ENCODE measurements around the gene RBM24. TPM values are rescaled to one million over a fixed set of nuclear protein-coding genes. Genes with fewer than 3 reads are reported as not detected.
A peak's percentile ranks its signal among the peaks of the same experiment; 100 is the strongest.

The RBM24 gene
- total and polyA plus RNA-seq, 4 donors: 1.5 to 7.9 (median 4.3) TPM

- intact Hi-C loops (cut with DNase I): no loop called here
- no peak overlapping the region for H3K4me3 ChIP-seq (ENCODE audit: low read length in 2 of 2)
Observed at GRCh38 chr6:17265570-17265969, 15.6 kb upstream of the RBM24 start.

GRCh38 chr6:17267566-17267965 lies 13.6 kb upstream of the RBM24 start:
- no peak for ATAC-seq (ENCODE audit: low FRiP score)
- intact Hi-C loops (cut with DNase I): no loop called here
- no peak overlapping the region for H3K4me3 ChIP-seq (ENCODE audit: low read length in 2 of 2)
- H3K9me3 ChIP-seq (ENCODE audit: control insufficient read depth, low read length): no peaks in the 10 kb centered on the region
- H3K27me3 ChIP-seq (ENCODE audit: control insufficient read depth in 1 of 2, insufficient read depth in 2 of 2, low read length in 1 of 2): no peaks in the 10 kb centered on the region
- no peaks in the 10 kb centered on the region for H3K36me3 ChIP-seq (ENCODE audit: control insufficient read depth in 1 of 2, insufficient read depth in 2 of 2, low read length in 1 of 2)
- H3K4me1 ChIP-seq (ENCODE audit: control insufficient read depth in 1 of 2, insufficient read depth in 2 of 2, low read length in 2 of 2): peaks cover 0 to 9% of the 10 kb centered on the region in 2 donors
- no peak overlapping the region for H3K27ac ChIP-seq (ENCODE audit: low read depth in 1 of 2, low read length in 2 of 2)
- no peak for DNase-seq
- 87 to 91% methylated on average over 3 of the region's 3 CpGs for WGBS, 2 donors

More at GRCh38 chr6:17265570-17265969, 15.6 kb upstream of the RBM24 start:
- Histone ChIP-seq H3K9me3 (ENCODE audit: control insufficient read depth, low read length) (no peaks in the 10 kb centered on the region), H3K27ac (ENCODE audit: low read depth in 1 of 2, low read length in 2 of 2) (no peak overlapping the region), H3K27me3 (ENCODE audit: control insufficient read depth in 1 of 2, insufficient read depth in 2 of 2, low read length in 1 of 2) (no peaks in the 10 kb centered on the region), H3K4me1 (ENCODE audit: control insufficient read depth in 1 of 2, insufficient read depth in 2 of 2, low read length in 2 of 2) (peaks cover 0 to 9% of the 10 kb centered on the region in 2 donors), H3K36me3 (ENCODE audit: control insufficient read depth in 1 of 2, insufficient read depth in 2 of 2, low read length in 1 of 2) (no peaks in the 10 kb centered on the region)
- no peak for DNase-seq
- no peak for ATAC-seq (ENCODE audit: low FRiP score)

- DNase-seq: no peak
- no peak overlapping the region for H3K4me3 ChIP-seq (ENCODE audit: low read length in 2 of 2)
- WGBS, 2 donors: 75 to 77% methylated on average over 6 of the region's 6 CpGs
- intact Hi-C loops (cut with DNase I): no loop called here
- no peaks in the 10 kb centered on the region for H3K27me3 ChIP-seq (ENCODE audit: control insufficient read depth in 1 of 2, insufficient read depth in 2 of 2, low read length in 1 of 2)
- no peaks in the 10 kb centered on the region for H3K36me3 ChIP-seq (ENCODE audit: control insufficient read depth in 1 of 2, insufficient read depth in 2 of 2, low read length in 1 of 2)
- peaks cover 0 to 9% of the 10 kb centered on the region in 2 donors for H3K4me1 ChIP-seq (ENCODE audit: control insufficient read depth in 1 of 2, insufficient read depth in 2 of 2, low read length in 2 of 2)
- H3K27ac ChIP-seq (ENCODE audit: low read depth in 1 of 2, low read length in 2 of 2): no peak overlapping the region
- ATAC-seq (ENCODE audit: low FRiP score): no peak
- no peaks in the 10 kb centered on the region for H3K9me3 ChIP-seq (ENCODE audit: control insufficient read depth, low read length)
Observed at GRCh38 chr6:17268114-17268513, 13.0 kb upstream of the RBM24 start.

- WGBS, 2 donors: 48 to 49% methylated on average over 3 of the region's 3 CpGs
- H3K9me3 ChIP-seq (ENCODE audit: control insufficient read depth, low read length): no peaks in the 10 kb centered on the region
- DNase-seq (no peak), ATAC-seq (ENCODE audit: low FRiP score) (no peak)
- H3K36me3 ChIP-seq (ENCODE audit: control insufficient read depth in 1 of 2, insufficient read depth in 2 of 2, low read length in 1 of 2): no peaks in the 10 kb centered on the region
- H3K27ac ChIP-seq (ENCODE audit: low read depth in 1 of 2, low read length in 2 of 2): peak overlapping the region in 1 of 2 donors; percentile 18
- intact Hi-C loops (cut with DNase I): no loop called here
- H3K27me3 ChIP-seq (ENCODE audit: control insufficient read depth in 1 of 2, insufficient read depth in 2 of 2, low read length in 1 of 2): no peaks in the 10 kb centered on the region
- H3K4me1 ChIP-seq (ENCODE audit: control insufficient read depth in 1 of 2, insufficient read depth in 2 of 2, low read length in 2 of 2): peaks cover 0 to 9% of the 10 kb centered on the region in 2 donors
- H3K4me3 ChIP-seq (ENCODE audit: low read length in 2 of 2): no peak overlapping the region
Observed at GRCh38 chr6:17269840-17270239, 11.3 kb upstream of the RBM24 start.

GRCh38 chr6:17271628-17272027 lies 9.5 kb upstream of the RBM24 start:
- 87 to 95% methylated on average over 3 of the region's 3 CpGs for WGBS, 2 donors
- H3K27ac ChIP-seq (ENCODE audit: low read depth in 1 of 2, low read length in 2 of 2): no peak overlapping the region
- intact Hi-C loops (cut with DNase I): no loop called here

GRCh38 chr6:17276766-17277165 lies 4.4 kb upstream of the RBM24 start:
- 73 to 81% methylated on average over 3 of the region's 3 CpGs for WGBS, 2 donors
- intact Hi-C loops (cut with DNase I): no loop called here
- Histone ChIP-seq H3K27ac (ENCODE audit: low read depth in 1 of 2, low read length in 2 of 2) (no peak overlapping the region), H3K9me3 (ENCODE audit: control insufficient read depth, low read length) (no peaks in the 10 kb centered on the region), H3K4me1 (ENCODE audit: control insufficient read depth in 1 of 2, insufficient read depth in 2 of 2, low read length in 2 of 2) (no peaks in the 10 kb centered on the region), H3K36me3 (ENCODE audit: control insufficient read depth in 1 of 2, insufficient read depth in 2 of 2, low read length in 1 of 2) (no peaks in the 10 kb centered on the region), H3K4me3 (ENCODE audit: low read length in 2 of 2) (no peak overlapping the region), H3K27me3 (ENCODE audit: control insufficient read depth in 1 of 2, insufficient read depth in 2 of 2, low read length in 1 of 2) (no peaks in the 10 kb centered on the region)
- no peak for DNase-seq
- no peak for ATAC-seq (ENCODE audit: low FRiP score)

More at GRCh38 chr6:17271628-17272027, 9.5 kb upstream of the RBM24 start:
- DNase-seq (no peak), ATAC-seq (ENCODE audit: low FRiP score) (no peak)
- no peaks in the 10 kb centered on the region for H3K9me3 ChIP-seq (ENCODE audit: control insufficient read depth, low read length)
- no peaks in the 10 kb centered on the region for H3K36me3 ChIP-seq (ENCODE audit: control insufficient read depth in 1 of 2, insufficient read depth in 2 of 2, low read length in 1 of 2)
- H3K4me3 ChIP-seq (ENCODE audit: low read length in 2 of 2): no peak overlapping the region
- H3K27me3 ChIP-seq (ENCODE audit: control insufficient read depth in 1 of 2, insufficient read depth in 2 of 2, low read length in 1 of 2): no peaks in the 10 kb centered on the region
- H3K4me1 ChIP-seq (ENCODE audit: control insufficient read depth in 1 of 2, insufficient read depth in 2 of 2, low read length in 2 of 2): peaks cover 0 to 9% of the 10 kb centered on the region in 2 donors

GRCh38 chr6:17277256-17277655 lies 3.9 kb upstream of the RBM24 start:
- ATAC-seq (ENCODE audit: low FRiP score) (no peak), DNase-seq (no peak)
- 85 to 93% methylated on average over 2 of the region's 2 CpGs for WGBS, 2 donors
- Histone ChIP-seq H3K4me3 (ENCODE audit: low read length in 2 of 2) (no peak overlapping the region), H3K9me3 (ENCODE audit: control insufficient read depth, low read length) (no peaks in the 10 kb centered on the region), H3K27ac (ENCODE audit: low read depth in 1 of 2, low read length in 2 of 2) (no peak overlapping the region), H3K4me1 (ENCODE audit: control insufficient read depth in 1 of 2, insufficient read depth in 2 of 2, low read length in 2 of 2) (no peaks in the 10 kb centered on the region), H3K27me3 (ENCODE audit: control insufficient read depth in 1 of 2, insufficient read depth in 2 of 2, low read length in 1 of 2) (no peaks in the 10 kb centered on the region), H3K36me3 (ENCODE audit: control insufficient read depth in 1 of 2, insufficient read depth in 2 of 2, low read length in 1 of 2) (no peaks in the 10 kb centered on the region)
- intact Hi-C loops (cut with DNase I): no loop called here

GRCh38 chr6:17278289-17279063 lies 2.7 kb upstream of the RBM24 start:
- H3K4me3 ChIP-seq (ENCODE audit: low read length in 2 of 2): no peak overlapping the region
- ATAC-seq (ENCODE audit: low FRiP score): no peak
- H3K9me3 ChIP-seq (ENCODE audit: control insufficient read depth, low read length): no peaks in the 10 kb centered on the region
- H3K36me3 ChIP-seq (ENCODE audit: control insufficient read depth in 1 of 2, insufficient read depth in 2 of 2, low read length in 1 of 2): no peaks in the 10 kb centered on the region
- H3K4me1 ChIP-seq (ENCODE audit: control insufficient read depth in 1 of 2, insufficient read depth in 2 of 2, low read length in 2 of 2): no peaks in the 10 kb centered on the region
- H3K27ac ChIP-seq (ENCODE audit: low read depth in 1 of 2, low read length in 2 of 2): peak overlapping the region in 1 of 2 donors; percentile 6
- intact Hi-C loops (cut with DNase I): no loop called here
- 63 to 64% methylated on average over 10 of the region's 10 CpGs for WGBS, 2 donors
- no peaks in the 10 kb centered on the region for H3K27me3 ChIP-seq (ENCODE audit: control insufficient read depth in 1 of 2, insufficient read depth in 2 of 2, low read length in 1 of 2)
- DNase-seq: no peak

- Histone ChIP-seq H3K4me3 (ENCODE audit: low read length in 2 of 2) (no peak overlapping the region), H3K27me3 (ENCODE audit: control insufficient read depth in 1 of 2, insufficient read depth in 2 of 2, low read length in 1 of 2) (no peaks in the 10 kb centered on the region), H3K4me1 (ENCODE audit: control insufficient read depth in 1 of 2, insufficient read depth in 2 of 2, low read length in 2 of 2) (no peaks in the 10 kb centered on the region), H3K36me3 (ENCODE audit: control insufficient read depth in 1 of 2, insufficient read depth in 2 of 2, low read length in 1 of 2) (no peaks in the 10 kb centered on the region), H3K9me3 (ENCODE audit: control insufficient read depth, low read length) (no peaks in the 10 kb centered on the region), H3K27ac (ENCODE audit: low read depth in 1 of 2, low read length in 2 of 2) (no peak overlapping the region)
- 66 to 68% methylated on average over 11 of the region's 11 CpGs for WGBS, 2 donors
- intact Hi-C loops (cut with DNase I): loop anchor here (5.0 to 10.0 kb wide), 2 partner anchors 115 to 302 kb away; partner anchors contain the start of gene CAP2 (in 1 of the 2)
- ATAC-seq (ENCODE audit: low FRiP score) (no peak), DNase-seq (no peak)
Observed at GRCh38 chr6:17280138-17280537, 1.0 kb upstream of the RBM24 start.

Measured in aorta (tissue), 5 donors.